GM19239 (cell line): ENCODE results near the gene RNF26.

ENCODE experiments used
- DNase-seq: peaks from one replicate; pipeline ENCODE4 v3.0.0; 2011; ENCODE audit warnings: low spot score; ENCODE audit not compliant: insufficient read length
- FAIRE-seq: peaks from 2 replicates; lab custom pipeline; 2011; peaks lifted over from hg19 to GRCh38; lab: Jason Lieb, UNC

RNF26 gene

DNA sequence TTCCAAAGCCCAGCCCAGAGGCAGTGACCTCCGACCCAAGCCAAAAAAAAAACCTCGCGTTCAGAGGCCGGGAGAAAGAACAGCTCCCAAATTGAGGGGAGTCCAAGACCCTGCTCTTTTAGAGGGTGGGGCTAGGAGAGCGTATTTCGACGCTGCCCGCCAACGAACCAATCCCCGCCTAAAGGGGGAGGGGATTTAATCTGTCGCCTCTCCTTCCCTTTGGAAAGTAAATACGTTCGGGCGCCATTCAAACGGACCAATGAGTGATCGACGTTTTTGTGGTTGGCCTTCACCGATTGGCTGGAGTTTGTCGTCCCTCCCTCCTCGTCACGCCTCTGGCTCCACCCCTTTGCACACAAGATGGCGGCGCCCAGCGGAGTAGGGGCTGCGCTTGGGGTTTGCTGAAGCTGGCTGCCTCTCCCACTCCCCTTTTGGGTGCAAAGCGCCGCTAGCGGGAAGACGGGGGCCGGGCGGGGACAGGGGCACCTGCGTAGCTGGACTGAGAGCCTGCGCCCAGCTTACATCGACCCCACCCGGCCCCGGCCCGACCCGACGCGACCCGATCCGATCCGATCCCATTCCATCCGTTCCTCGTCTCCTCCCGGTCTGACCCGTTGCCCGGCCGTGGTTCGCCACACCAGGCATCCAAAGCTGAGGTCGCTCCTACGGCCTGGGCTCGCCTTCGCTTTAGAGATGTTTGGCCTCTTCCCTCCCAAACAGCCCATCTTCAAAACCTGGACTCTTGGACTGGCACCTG, at the start of gene RNF26:
TSS of gene RNF26 (plus strand) at position 354 of the 757 bp plus-strand sequence. CDS start 596 bp downstream, outside the sequence.
- FAIRE-seq (peak; percentile 100), DNase-seq (peak; percentile 98)

DNA sequence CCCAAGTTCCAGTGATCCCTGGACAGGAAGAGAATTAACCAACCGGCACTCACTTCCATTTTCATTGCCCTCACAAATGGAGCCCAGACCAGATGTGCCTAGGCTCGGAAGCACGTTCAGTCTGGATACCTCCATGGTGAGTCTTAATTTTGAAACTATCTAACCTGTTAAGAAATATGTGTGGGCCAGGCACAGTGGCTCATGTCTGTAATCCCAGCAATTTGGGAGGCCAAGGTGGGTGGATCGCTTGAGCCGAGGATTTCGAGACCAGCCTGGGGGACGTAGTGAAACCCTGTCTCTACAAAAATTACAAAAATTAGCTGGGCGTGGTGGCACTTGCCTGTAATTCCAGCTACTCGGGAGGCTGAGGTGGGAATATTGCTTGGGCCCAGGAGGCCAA, 48.9 kb upstream of the RNF26 start:
- DNase-seq = no peak
- no peak for FAIRE-seq

DNA sequence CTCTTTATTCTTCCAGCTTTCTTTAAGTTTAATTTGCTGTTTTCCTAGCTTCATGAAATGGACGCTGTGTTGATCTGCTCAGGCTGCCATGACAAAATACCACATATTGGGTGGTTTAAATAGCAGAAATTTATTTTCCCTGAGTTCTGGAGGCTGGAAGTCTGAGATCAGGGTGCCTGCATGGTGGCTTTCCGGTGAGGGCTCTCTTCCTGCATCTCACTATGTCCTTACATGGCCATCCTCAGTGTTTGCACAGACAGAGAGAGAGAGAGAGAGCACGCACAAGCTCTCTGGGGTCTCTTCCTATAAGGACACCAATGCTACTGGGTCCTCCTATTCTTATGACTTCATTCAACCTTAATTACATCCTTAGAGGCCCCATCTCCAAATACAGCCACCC, 46.1 kb upstream of the RNF26 start:
- no peak for DNase-seq
- FAIRE-seq = no peak

DNA sequence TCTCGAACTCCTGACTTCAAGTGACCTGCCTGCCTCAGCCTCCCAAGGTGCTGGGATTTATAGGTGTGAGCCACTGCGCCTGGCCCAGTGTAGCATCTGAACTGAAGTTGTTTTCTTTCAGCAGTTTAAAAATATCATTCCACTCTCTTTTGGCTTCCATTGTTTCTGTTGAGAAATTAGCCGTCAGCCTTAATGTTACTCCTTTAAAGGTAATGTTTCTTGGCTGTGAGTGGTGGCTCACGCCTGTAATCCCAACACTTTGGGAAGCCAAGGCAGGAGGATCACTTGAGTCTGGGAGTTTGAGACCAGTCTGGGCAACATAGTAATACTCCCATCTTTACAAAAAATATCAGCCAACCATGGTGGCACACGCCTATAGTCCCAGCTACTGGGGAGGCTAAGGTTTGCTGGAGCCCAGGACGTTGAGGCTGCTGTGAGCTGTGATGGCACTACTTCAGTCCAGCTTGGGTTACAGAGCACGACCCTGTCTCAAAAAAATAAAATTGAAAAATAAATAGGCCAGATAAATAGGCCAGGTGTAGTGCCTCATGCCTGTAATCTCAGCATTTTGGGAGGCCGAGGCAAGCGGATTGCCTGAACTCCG, 43.3 kb upstream of the RNF26 start:
- DNase-seq = no peak
- no peak for FAIRE-seq

DNA sequence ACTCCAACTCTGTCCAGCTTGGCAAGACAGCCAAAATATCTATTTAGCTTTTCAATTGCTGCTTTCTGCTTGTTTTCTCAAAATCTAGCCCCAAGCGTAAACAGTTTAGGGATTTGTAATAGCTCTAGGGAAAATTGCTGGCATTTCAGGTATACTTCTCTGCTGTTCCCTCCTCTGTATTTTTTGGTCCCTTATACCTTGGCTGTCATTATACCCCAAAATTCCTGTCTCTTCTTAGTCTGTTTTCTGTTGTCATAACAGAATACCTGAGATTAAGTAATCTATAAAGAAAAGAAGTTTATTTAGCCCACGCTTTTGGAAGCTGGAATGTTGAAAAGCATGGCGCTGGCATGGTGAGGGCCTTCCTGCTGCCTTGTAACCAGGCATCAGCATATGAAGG, 40.9 kb upstream of the RNF26 start:
- FAIRE-seq (no peak), DNase-seq (no peak)

DNA sequence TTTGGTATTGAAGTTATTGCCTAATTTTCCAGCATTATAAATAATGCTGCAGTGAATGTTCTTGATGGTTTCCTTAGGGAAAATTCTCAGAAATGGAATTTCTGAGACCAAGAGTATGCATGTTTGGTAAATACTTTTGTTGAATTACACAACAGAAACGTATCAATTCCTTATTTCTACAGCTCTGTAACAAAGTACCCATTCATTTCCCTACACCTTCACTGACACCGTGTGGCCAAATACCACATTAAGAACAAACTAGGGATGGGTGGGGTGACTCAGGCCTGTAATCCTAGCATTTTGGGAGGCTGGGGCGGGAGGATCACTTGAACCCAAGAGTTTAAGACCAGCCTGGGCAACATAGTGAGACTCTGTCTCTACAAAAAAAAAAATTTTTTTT, 39.1 kb upstream of the RNF26 start:
- DNase-seq (no peak), FAIRE-seq (peak; percentile 4)

DNA sequence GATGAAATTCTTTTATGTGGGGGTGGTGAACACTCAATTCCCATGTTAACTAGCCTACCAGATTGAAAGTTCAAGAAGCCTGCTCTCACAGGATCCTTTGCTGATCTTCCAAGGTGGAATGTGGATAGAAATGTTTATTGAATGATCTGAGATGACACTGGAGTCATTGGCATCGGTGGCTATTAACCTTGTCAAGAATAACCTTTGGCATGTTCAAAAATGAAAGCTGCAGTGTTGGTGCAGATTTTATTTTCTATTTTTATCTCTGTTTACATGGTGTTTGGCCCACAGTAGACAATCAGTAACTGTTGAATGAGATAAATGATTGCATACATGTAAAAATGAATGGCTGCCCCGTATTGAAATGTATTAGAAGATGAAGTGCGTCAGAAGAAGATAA, 36.4 kb upstream of the RNF26 start:
- FAIRE-seq (no peak), DNase-seq (no peak)

DNA sequence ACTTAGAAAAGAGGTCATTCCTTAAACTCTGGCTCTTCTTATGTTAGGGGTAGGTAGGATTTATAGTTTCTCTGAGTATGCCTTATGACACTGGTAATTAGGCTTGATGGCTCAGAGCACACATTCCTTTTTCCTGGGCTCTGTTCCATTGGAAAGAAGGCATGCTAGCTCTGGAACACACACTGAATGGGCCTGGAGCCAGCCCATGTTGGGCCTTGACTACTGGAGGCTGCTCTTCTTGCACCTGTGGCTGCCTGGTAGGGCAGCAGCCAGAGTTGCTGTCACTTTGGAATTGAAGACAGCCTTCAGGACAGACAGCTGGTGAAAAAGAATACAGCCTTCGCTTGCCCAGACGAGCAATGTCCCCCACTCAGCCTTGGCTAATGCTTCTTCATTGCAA, 35.6 kb upstream of the RNF26 start:
- DNase-seq (no peak), FAIRE-seq (no peak)

DNA sequence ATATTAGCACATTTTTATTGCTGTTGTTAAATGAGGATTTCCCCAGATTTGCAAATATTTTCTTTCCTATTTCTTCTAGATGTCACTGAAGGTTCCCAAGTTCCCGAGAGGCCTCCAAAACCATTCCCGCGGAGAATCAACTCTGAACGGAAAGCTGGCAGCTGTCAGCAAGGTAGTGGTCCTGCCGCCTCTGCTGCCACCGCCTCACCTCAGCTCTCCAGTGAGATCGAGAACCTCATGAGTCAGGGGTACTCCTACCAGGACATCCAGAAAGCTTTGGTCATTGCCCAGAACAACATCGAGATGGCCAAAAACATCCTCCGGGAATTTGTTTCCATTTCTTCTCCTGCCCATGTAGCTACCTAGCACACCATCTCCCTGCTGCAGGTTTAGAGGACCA, 34.9 kb upstream of the RNF26 start:
- FAIRE-seq (no peak), DNase-seq (no peak)

DNA sequence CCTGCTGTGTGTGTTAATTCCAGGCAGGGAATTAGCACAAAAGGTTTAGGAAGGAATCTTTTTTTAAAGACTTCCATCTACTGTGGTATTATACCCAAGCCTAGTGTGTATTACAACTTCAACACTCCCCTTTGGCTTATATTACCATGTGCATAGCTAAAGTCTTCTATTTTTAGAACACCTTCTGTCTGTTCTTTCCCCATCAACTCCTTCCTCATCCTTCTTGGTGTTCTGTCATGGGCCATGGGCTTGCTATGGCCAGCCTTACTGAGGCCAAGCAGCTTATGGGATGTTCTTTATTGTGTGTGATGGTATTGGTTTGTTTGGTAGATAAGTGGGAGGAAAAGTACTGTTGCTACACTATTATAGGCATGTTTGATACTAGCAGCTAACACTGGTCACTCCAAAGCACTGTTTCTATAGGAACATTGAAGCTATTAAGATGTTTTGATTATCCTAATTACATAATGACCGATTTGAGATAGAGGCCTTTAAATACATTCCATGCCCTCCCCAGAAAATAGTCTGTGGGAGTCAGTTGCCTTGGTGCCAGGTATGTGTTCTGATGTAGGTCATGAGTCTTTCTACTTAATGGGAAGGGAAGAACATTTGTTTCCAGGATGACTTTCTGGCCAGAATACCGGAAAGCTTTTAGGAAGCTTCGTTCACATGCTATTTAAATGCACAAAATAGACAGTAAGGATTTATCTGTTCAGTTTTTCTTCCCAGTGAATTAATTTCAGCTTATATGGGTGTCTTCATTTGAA, 33.9 kb upstream of the RNF26 start:
- DNase-seq (no peak), FAIRE-seq (no peak)

DNA sequence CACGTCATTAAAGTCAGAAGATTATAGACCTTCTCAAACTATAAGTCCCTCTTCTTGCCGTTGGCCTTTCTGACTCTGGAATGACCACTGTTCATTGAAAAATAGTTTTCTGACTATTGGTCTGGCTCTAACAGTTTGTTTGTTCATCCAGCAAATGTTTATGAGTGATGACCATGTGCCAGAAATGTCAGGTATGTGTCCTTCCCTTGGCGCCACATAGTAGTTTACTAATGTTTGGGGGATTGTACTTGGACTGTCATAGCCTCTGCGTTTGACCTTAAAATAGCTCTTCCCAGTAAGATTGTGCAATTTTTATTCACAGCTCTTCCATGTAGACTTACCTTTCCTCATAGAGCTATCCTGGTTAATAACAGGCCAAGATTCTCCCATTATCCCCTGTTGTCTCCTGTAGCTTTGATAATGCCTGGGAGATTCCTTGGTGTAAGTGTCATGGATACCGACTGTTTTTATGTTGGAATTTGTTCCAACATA, 31.1 kb upstream of the RNF26 start:
- no peak for FAIRE-seq
- DNase-seq = no peak

DNA sequence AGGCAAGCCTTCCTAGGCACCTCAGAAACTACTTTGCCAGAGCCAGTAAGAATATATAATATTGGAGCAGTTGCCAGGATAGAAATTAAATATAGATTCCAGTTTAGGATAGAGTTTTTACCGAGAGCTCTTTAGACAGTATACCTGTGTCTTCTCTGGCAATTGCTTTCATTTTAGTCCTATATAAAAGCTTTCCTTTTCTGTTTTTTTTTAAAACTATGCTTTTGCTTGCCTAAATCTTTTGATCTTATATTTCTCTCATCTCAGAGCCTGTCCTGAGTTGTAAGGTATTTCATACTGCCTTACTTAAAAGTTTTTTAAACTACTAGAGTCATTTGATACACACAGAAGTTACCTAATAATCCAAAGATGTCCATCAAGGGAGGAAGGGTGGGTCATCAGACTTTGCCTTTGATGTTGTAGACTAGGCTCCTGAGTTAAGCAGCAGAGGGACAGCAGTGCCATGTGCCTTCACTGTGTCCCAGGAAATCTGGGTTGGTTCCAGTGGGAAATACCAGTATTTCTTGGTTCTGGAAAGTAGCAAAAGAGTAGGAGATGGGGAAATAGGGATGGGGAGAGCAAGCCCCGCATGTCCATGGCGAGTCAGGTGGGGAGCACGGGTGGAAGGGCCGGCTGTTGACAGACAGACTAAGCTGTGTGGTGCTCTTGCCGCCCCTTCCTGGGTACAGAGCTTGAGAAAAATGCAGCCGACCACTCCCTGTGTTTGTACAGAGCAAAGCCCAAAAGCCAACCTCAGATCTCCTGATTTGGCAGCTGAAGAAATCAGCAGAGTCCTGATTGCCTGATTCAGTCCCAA, 28.6 kb upstream of the RNF26 start:
- DNase-seq = no peak
- no peak for FAIRE-seq

DNA sequence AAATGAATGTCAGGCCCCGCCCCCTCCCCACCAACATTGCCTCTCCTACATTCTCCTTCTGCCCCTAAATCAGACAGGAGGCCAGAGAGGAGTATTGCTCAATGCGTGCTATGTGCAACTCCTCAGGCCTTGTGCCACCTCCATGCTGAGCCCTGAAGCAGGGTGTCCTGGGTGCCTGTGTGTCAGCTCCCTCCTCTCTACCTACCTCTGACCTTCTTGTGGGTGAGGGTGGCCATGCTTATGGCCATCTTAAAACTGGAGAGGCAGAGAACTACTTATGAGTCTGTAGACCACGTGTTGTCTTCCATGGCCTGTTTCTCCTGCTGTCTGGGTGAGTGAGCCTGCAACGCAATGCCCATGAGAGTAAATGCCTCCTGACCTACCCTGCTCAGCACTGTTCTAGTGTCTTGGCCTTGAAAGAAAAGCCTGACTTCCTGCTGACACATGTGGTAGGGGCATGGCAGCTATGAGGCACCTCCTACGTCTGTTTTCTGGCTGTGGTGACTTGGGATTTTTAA, 27.9 kb upstream of the RNF26 start:
- FAIRE-seq (no peak), DNase-seq (no peak)

DNA sequence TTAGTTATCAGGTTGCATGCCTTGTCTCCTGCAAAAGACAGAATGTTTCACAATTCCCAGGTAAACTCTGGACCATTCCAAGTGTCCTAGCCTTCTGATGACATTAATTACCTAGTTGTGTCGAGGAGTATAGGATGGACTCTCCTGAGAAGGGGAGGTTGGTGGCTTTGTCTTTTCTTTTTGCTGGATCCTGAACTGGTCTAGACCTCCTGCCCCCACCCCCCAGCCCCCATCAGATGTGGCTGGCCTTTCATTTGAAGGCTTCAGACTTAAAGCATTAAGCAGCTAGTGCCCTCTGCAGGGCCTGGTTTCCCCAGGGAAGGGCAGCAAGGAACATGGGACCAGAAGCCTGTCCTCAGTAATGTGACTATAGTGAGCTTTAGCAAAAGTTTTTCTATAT, 27.1 kb upstream of the RNF26 start:
- DNase-seq = no peak
- FAIRE-seq = no peak

DNA sequence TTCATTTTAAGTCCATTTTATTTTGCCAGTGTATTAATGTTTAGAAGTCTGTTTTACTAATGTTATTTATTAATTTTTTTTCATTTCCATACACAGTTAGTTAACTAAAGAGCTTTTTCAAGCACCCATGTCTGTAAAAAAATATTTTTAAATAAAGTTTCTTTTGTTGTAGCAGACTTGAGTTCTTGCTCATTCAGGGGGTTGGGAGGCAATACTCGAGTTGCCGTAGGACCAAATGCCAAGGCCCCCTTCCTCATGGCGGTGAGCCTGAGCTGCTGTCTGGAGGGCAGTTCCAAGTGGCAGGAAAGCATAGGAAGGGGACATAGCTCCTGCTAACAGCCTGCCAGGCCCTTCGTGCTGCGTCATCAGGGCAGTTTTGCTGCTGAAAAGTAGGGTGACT, 26.4 kb upstream of the RNF26 start:
- FAIRE-seq = no peak
- no peak for DNase-seq

DNA sequence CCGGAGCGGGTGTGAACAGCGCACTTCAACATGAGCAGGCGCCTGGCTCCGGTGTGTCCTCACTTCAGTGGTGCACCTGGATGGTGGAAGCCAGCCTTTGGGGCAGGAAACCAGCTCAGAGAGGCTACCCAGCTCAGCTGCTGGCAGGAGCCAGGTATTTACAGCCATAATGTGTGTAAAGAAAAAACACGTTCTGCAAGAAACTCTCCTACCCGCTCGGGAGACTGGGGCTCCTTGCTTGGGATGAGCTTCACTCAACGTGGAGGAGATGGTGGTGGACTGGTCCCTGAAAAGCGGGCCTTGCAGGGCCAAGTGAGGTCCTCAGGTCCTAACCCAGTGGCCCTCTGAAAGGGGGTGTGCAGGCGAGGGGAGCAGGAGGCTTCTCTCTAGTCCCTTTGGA, 24.9 kb upstream of the RNF26 start:
- DNase-seq = no peak
- no peak for FAIRE-seq

DNA sequence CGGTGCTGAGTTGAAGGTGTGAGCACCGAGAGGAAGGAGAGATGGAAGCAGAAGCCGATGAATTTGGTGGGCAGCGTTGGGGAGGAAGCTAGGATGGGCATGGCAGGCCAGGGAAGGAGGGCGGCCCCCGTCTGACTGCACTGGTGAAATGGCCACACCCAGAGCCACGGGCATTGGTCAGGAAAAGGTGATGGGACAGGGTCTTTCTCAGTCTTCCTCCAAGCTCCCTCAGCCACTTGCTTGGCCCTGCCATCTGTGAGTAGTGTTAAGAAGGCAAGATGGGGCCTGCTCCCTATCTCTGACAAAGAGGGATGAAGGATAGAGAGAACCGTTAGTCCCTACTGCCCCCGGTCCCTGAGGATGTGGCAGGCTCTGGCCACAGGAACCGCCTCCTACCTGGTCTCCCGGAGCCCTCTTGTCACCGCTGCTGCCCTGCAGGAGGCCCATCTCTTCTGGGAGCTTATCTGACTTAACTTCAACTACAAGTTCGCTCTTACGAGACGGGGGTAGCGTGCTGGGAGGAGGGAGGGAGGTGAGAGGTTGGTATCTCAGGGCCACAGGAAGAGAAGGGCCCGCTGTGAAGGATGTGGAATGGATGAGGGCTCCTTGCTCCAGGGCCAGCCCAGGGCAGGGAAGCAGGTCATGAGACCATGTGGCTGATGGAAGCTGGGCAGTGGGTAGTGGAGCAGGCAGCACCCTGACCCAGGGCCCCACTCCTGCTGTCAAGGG, 24.2 kb upstream of the RNF26 start:
- FAIRE-seq = no peak
- no peak for DNase-seq

DNA sequence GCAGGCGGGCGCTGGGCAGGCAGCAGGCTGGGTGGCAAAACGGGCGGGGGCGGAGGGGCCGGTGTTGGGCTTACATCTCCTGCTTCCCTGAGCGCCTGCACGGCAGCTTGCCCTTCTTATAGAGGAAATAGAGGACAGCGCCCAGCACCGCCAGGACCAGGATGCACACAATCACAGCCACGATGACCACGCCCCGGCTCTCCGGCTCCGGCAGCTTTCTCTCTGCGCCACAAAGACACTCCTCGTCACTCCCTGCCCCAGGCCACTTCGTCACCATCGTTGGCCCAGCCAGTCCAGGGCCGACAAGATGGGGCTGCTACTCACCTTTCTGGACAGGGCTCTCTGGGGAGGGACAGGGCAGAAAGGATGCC, 23.7 kb upstream of the RNF26 start:
- FAIRE-seq = no peak

DNA sequence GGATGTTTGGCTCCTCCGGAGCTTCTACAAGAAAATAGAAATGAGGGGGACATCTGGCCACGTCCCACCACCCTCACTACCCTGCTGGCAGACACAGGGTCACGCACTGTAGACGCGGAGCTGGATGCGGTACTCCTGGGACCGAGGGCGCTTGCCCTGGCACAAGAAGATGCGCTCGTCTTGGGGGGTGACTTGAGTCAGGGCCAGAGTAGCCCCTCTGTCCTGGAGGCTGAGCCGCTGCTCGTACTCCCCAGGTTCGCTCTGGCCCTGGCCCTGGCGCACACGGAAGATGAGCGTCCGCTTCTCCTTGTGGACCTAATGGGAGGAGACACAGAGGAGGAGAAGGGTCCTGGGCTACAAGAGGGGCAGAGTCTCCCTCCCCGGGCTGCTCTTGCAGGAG, 19.6 kb upstream of the RNF26 start:
- no peak for FAIRE-seq
- no peak for DNase-seq

More for the DNA sequence above, 23.7 kb upstream of the RNF26 start:
- DNase-seq = no peak
